ENCODE results near the gene SRPX. TPM values are rescaled to one million over a fixed set of nuclear protein-coding genes. Genes with fewer than 3 reads are reported as not detected.

The SRPX gene
- total RNA-seq, 1 donor from 2014 or later: 41.7 TPM

DNA sequence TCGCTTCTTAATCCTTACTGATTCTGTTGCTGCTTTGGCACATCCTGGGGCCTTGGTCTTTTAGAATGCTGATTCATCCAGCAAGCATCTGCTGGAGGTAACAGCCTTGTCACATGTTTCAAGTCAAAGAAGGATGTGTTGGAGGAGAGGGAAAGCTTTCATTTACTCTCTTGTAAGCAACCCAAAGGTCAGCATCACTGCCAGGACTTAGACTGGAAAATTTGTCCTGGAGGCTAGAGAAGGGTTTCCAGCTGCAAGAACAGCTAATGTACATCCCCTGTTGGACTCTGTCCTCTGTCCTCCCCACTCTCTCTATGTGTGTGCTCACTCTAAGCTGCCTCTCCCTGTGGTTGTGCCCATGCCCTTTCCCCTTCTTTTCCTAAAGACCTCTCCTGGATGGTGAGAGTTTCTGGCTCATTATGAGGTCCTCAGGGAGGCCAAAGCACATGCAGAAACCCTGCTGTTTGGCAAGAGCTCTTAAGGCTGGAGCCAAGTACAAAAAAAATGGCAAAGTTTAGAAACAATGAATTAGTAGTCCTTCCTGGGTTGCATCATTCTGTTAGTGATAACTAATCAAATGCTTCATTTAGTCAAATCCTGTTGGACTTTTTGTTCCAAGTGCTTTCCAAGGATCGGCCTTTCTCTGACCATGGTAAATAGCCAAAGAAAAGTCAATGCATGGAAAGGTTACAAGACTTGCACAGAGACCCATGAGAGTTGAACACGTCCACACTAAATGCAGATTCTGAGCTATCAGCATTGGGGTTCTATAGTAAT is 13.4 kb upstream of the SRPX start:
- no peak for TF ChIP-seq CTCF (IDR thresholded peaks at IDR 0.05)
- H3K4me3 Mint-ChIP-seq (ENCODE audit: unreplicated experiment): no peak overlapping the region
- no peak for DNase-seq (ENCODE audit: extremely low spot score, unreplicated experiment)
- H3K27ac Mint-ChIP-seq (ENCODE audit: unreplicated experiment): peak overlapping the region; percentile 20
- no peaks in the 10 kb centered on the region for H3K36me3 Mint-ChIP-seq (ENCODE audit: unreplicated experiment)
- H3K9me3 Mint-ChIP-seq (ENCODE audit: unreplicated experiment): peaks cover 24% of the 10 kb centered on the region
- H3K27me3 Mint-ChIP-seq (ENCODE audit: unreplicated experiment): no peaks in the 10 kb centered on the region
- peaks cover 14% of the 10 kb centered on the region for H3K4me1 Mint-ChIP-seq (ENCODE audit: unreplicated experiment)

DNA sequence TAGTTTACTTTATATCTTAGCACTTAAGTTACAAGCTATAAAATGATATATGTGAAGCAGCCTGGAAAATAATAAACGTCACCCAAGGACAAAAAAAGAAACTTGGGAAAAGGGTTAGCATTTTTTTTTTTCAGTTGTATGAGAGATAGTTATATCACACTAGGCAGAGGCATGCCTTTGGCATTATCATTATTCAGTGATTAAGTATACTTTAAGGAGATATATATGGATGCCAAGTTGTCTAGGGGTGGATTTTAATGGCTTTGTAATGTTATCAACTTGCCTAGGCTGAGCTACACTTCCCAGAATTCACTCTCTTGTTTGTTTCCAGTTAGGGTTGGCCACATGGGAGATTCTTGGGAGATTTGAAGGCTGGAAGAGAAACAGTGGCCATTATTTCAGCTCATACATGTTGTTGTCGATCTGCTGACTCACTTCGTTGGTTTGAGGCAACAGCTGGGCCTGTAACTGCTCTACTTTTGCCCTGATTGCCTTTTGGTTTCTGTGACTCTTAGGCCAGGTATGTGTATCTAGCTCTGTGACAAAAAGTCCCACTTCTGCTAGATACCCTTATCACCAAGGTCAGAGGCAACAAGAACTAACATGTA is 11.5 kb upstream of the SRPX start:
- Mint-ChIP-seq H3K36me3 (ENCODE audit: unreplicated experiment) (no peaks in the 10 kb centered on the region), H3K9me3 (ENCODE audit: unreplicated experiment) (peaks cover 24% of the 10 kb centered on the region), H3K4me3 (ENCODE audit: unreplicated experiment) (no peak overlapping the region), H3K27me3 (ENCODE audit: unreplicated experiment) (no peaks in the 10 kb centered on the region), H3K27ac (ENCODE audit: unreplicated experiment) (no peak overlapping the region), H3K4me1 (ENCODE audit: unreplicated experiment) (peaks cover 14% of the 10 kb centered on the region)
- no peak for DNase-seq (ENCODE audit: extremely low spot score, unreplicated experiment)
- TF ChIP-seq CTCF (IDR thresholded peaks at IDR 0.05): no peak

GRCh38 chrX:38225093-38225492 is 4.4 kb upstream of the SRPX start:
- no peak overlapping the region for H3K27ac Mint-ChIP-seq (ENCODE audit: unreplicated experiment)
- no peak for TF ChIP-seq CTCF (IDR thresholded peaks at IDR 0.05)
- peaks cover 8% of the 10 kb centered on the region for H3K9me3 Mint-ChIP-seq (ENCODE audit: unreplicated experiment)
- DNase-seq (ENCODE audit: extremely low spot score, unreplicated experiment): no peak
- H3K27me3 Mint-ChIP-seq (ENCODE audit: unreplicated experiment): no peaks in the 10 kb centered on the region
- no peak overlapping the region for H3K4me3 Mint-ChIP-seq (ENCODE audit: unreplicated experiment)
- H3K4me1 Mint-ChIP-seq (ENCODE audit: unreplicated experiment): peaks cover 4% of the 10 kb centered on the region
- no peaks in the 10 kb centered on the region for H3K36me3 Mint-ChIP-seq (ENCODE audit: unreplicated experiment)

DNA sequence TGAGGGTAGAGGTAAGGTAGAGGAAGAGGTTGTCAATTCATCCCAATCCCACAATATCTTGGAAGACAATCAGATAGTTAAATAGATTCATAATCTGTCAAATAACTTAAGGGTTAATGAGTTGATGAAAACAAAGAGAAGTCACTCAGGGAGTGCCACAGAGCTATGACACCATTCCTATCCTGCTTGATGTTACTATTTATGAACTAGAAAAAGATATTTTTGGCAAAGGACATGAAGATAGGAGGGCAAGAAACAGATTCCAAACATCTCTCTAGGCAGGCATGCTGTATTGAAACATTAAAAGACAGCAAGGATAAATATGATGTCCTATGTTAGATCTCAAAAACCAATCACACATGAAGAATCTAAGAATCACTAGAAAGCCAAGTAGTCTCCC is 3.5 kb upstream of the SRPX start:
- DNase-seq (ENCODE audit: extremely low spot score, unreplicated experiment): no peak
- peaks cover 5% of the 10 kb centered on the region for H3K9me3 Mint-ChIP-seq (ENCODE audit: unreplicated experiment)
- H3K4me1 Mint-ChIP-seq (ENCODE audit: unreplicated experiment): peaks cover 7% of the 10 kb centered on the region
- H3K36me3 Mint-ChIP-seq (ENCODE audit: unreplicated experiment): no peaks in the 10 kb centered on the region
- H3K27me3 Mint-ChIP-seq (ENCODE audit: unreplicated experiment): no peaks in the 10 kb centered on the region
- TF ChIP-seq CTCF (IDR thresholded peaks at IDR 0.05): no peak
- H3K4me3 Mint-ChIP-seq (ENCODE audit: unreplicated experiment): no peak overlapping the region
- no peak overlapping the region for H3K27ac Mint-ChIP-seq (ENCODE audit: unreplicated experiment)

DNA sequence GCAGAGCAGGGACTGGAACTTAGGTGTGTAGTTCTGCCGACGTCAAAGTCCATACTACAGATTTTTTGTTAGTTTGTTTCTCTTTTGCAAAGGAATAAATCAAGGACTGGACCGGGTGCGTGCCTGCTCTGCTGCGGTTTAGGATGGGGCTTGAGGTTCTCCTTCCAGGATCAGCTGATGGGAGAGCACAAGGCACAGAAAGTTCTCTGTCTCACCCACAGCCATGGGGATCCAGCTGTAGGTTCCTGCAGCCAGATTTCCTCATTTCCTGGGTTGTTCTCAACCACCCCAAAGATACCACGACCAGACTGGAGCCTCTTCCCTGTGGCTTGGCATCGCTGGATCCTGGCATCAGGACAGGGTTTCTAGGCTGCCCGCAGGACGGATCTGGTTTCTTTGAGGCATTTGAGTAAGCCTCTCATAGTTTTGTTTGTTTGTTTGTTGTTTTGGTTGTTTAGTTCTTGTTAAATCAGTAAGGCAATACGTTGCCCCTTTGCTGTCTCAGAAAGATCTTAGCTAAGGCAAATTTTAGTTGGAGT is 789 bp upstream of the SRPX start:
- H3K27ac Mint-ChIP-seq (ENCODE audit: unreplicated experiment): no peak overlapping the region
- DNase-seq (ENCODE audit: extremely low spot score, unreplicated experiment): no peak
- no peaks in the 10 kb centered on the region for H3K36me3 Mint-ChIP-seq (ENCODE audit: unreplicated experiment)
- H3K4me1 Mint-ChIP-seq (ENCODE audit: unreplicated experiment): peaks cover 15% of the 10 kb centered on the region
- no peak for TF ChIP-seq CTCF (IDR thresholded peaks at IDR 0.05)
- no peaks in the 10 kb centered on the region for H3K27me3 Mint-ChIP-seq (ENCODE audit: unreplicated experiment)
- peak overlapping the region; percentile 81 for H3K4me3 Mint-ChIP-seq (ENCODE audit: unreplicated experiment)
- no peaks in the 10 kb centered on the region for H3K9me3 Mint-ChIP-seq (ENCODE audit: unreplicated experiment)

All from osteocyte (in vitro differentiated cells).